Stimulated activated CD4-positive, alpha-beta T cell treated with anti-CD3 and anti-CD28 coated beads, Interleukin-4, amount 100 ng/mL, for 1 hour (primary cell): ENCODE data around the gene DLD.
"Not testable (repeated sequence)": the region's sequence is repeated elsewhere in the genome, so short reads cannot be mapped to it uniquely, and the experiment has no call there.

Experiments
- DNase-seq: peaks from one replicate; pipeline ENCODE4 v3.0.0-alpha.2; 2020

Gene DLD

DNA sequence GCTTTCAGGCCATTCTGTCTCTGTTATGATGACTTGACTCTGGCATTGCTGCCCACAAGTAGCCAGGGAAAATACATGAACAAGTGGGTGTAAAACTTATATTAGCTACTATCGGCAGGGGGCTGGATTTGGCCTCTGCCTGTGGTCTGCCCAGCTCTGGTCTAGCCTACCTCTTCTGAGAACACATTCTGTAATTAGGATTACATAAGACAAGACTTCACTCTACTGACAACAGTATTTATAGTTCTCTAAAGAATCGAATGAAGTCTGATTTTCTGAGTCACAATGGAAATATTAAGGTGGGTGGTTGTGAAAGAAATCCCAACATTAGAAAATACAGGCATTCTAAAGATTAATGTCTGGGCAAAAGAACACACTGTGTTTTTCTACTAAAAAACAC is 55.5 kb downstream of the DLD start:
- no peak for DNase-seq

DNA sequence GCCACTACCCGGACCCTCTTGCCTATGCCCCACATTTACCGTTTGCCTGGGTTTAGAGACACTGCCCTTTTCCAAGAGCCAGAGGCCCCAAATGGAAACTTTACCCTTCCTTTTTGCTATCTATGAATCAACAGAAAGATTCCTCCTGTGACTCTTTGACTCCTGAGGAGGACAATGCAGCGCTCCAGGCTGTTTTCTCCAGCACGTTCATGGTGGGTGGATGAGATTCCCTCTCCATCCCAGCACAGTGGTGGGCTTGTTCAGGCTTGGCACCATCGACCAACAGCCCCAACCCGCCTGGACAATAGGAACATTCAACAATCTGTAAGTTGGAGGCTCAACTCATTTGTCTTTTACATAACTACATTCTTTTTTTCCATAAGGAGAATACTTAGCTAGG is 55.9 kb downstream of the DLD start:
- no peak for DNase-seq

DNA sequence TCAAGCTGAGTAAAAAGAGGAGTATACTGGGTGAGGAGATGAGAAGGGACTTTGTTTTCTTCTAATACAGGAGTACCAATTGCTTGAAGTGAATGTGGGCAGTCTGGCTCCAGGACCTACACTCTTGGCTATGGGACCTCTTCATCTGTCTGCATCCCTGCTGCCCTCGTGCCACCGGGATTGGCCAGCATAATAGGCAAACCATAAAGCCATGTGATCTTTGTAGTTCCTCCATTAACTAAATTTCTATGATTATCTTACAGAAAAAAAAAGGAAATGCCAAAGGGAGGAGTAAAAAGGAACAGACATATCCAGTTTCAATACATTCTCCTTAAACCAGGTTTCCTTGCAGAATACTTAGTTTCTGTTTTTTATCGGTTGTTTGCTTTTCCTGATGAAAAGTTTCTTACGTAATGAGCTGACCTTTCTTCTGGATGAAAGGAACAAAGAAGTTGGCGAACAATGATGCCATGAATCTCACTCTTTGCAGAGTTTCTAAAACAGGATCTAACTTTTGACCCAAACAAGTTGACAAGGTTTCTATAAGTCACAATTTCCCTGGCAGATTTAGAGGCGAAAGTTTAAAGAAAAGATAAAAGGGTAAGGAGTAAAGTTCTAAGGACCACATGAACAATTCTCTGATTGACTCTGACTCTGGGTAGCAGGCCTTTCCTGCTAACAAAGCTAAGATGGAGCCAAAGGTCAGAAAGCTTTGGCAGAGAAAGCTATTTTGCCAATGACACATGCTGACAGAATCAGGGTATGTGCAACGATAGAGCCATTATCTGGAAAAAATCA is 57.9 kb downstream of the DLD start:
- DNase-seq: no peak

- no peak for DNase-seq
Measured at GRCh38 chr7:107949443-107949935, 58.5 kb downstream of the DLD start.

- DNase-seq: no peak
Measured at GRCh38 chr7:107951172-107951787, 60.3 kb downstream of the DLD start.

DNA sequence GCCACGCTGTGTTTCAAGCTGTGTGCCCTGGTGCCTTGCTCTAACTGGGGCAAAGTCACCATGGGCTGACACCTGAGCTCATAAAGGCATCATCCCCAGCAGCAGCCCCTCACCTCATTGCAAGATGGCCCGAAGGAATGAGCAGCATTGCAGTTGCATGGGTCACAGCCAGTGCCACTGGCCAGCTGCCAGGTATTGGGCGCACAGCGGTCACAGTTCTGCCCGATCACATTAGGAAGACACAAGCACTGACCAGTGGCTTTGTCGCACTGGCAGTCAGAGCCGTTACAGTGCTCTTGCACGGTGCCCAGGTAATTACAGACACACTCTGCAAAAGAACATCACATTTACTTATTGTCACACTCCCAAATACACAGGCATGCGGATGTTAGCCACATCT is 60.9 kb downstream of the DLD start:
- DNase-seq: no peak

DNA sequence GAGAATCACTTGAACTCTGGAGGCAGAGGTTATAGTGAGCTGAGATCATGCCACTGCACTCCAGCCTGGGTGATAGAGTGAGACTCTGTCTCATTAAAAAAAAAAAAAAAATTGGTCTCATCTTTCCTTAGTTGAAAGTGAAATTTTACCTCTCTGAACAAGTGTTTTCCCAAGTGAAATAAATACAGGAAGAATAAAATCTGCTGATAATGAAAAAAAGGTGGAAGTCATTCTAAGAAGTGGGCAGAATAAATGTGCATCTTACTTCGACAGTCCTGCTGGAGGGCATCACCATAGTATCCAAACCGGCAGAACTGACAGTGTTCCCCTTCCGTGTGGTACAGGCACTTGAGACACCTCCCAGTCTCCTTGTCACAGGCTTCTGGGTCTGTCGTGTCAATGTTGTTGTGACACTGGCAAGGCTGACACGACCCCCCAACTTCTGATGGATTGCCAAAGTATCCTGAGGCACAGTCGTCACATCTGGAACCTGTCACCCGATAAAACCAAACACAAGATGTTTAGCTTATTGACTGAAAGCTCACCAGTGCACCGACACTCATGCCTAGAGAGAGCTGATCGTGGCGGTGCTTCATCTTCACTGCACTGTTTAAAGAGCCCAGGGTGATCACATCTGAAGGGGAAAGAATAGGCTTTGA is 62.4 kb downstream of the DLD start:
- no peak for DNase-seq

- DNase-seq: no peak
Measured at GRCh38 chr7:107953924-107954303, 62.9 kb downstream of the DLD start.

DNA sequence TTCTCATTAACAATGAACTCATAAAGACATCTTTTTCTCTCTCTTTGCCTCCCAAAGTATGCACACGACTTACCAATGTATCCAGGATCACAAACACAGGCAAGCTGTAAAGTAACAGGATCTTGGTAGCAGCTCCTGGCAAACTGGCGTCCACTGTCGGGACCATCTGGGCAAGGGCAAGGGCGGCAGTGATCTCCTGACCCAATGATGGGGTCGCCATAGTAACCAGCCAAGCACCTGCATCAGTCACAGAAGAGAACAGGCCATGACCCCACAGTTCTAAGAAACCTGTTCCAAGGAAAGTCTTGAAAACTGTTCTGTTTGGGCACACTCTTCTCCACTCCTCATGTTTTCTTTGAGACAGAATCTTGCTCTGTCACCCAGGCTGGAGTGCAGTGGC is 64.4 kb downstream of the DLD start:
- DNase-seq: no peak

GRCh38 chr7:107956950-107957349 is 66.0 kb downstream of the DLD start:
- not testable (repeated sequence) for DNase-seq

DNA sequence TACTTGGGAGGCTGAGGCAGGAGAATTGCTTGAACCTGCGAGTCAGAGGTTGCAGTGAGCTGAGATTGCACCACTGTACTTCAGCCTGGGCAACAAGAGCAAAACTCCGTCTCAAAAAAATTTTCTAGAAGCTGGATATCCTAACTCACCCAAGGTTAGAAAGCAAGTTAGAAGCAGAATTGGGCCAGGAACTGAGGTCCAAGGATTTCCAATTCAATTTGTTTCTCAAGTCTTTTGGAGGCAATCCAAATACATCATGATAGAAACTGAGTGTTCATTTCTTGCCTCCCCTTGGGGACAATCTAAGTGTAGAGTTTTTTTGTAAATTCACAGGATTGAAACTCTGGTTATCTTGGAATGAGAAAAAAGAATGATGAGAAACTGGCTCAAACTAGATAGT is 66.5 kb downstream of the DLD start:
- no peak for DNase-seq

GRCh38 chr7:107958764-107959526 is 68.0 kb downstream of the DLD start:
- no peak for DNase-seq

DNA sequence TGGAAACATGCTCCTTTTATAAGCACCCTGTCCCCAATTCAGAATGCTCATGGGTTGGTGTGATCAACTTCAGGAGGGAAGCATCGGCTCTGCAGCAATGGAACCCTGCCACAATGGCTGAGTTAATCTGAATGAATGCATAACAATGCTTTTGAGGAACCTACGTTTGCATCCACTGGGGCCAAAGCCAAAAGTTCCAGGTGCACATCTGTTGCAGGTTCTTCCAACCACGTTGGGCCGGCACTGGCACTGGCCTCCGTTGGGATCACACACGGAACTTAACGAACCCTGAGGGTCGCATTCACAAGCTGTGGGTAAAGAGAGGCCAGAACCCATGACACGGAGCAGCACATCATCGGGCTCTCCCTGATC is 68.5 kb downstream of the DLD start:
- no peak for DNase-seq

GRCh38 chr7:107960272-107960671 is 69.3 kb downstream of the DLD start:
- DNase-seq: no peak

DNA sequence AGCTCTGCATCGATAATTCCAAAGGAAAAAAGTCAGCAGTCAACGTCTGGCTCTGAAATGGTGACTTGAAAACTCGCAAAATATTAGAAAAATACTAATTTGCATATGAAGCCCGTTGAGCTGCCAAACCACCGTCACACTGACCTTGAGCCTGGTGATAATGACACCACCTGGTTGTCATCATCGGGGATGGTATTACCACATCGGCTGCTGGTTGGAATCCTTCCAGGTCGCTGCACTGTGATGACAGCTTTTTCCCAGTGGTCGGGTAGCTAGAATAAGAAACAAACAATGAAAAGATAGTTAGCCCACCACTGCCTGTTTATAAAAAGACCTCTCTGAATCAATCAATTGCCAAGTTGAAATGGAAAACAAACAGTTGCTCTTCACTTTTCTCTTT is 70.4 kb downstream of the DLD start:
- DNase-seq: no peak

DNA sequence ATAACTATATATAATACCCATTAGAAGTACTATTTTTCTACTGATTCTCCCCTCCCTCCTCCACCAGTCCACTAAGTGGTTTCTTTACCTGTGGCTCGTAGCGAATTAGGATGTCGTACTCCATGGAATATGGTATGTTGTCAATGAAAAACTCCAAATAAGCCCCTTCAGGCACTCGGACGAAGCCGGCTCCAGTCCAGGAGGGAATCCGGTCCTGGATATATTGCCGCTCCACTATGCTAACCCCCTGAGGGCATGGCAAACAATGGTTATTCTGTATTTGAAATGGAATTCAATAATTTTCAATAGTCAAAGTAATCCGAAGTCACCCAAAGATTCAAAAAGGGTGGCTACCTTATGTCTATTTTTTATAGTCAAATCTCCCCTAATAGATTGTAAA is 71.8 kb downstream of the DLD start:
- DNase-seq: no peak

DNA sequence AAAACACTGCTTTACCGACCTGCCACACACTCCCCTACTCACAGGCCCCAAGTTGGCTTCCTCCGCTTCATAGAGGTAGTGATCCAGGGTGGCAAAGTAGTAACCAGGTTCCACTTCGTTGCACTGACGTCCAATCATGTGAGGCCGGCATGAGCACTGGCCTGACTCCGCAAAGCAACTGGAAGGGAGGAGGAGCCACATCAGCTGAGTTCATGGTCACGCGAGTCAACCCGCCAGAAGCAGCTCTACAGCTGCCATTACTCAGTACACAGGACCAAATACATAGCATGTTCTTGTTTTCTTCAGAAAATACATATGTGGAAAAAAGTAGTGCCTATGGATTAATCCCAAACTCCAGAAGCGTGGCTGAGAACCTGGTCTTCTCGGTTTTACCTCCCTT is 73.5 kb downstream of the DLD start:
- DNase-seq: no peak

DNA sequence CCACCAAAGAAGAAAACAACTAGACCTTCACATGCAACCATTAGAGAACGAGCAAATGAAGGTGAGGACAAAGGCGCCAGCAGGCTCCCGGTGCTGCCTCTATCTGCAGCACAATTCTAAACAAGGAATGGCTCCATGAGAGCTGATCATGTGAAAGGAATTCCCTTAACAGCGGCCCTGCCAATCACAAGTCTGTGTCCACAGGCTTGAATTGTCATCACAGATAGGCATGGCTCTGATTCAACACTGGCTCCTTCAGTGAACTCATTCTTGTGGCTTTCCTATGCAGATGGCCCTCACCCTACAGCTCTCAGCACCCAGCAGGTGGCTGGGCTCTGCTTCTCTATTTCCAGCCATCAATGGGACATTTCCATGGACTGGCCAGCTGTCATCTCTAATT is 75.7 kb downstream of the DLD start:
- DNase-seq: no peak

DNA sequence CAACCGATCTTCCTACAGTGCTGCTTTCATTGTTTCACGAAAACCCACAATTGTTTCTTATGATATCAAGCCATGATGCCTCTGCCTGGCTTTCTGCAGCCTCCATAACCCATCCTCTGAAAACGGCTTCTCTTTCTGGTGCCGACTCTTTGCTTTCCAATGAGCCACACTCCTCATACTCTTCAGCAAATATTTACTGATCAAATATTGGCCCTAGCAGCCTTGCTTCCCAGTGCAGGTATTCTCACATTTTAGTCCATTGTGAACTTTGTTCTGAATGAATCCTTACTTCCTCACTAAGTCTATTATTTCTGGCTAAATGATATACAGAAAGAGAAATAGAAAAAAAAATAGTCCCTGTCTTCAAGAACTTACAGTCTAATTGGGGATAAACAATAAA is 76.4 kb downstream of the DLD start:
- DNase-seq: no peak

DNA sequence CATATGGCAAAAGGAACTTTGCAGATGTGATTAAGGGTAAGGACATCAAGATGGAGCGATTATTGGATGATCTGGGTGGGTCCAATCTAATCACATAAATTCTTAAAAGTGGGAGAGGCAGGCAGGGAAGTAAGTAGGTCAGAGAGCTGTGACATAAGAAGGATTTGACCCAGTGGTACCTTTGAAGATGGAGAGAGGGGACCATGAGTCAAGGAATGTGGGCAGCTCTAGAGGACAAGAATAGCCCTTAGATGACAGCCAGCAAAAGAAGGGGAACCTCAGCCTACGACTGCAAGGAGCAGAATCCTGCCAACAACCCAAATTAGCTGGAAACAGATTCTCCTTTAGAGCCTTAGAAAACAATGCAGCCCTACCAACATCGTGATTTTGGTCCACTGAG is 77.5 kb downstream of the DLD start:
- DNase-seq: no peak

- DNase-seq: no peak
Measured at GRCh38 chr7:107969856-107970255, 78.9 kb downstream of the DLD start.
